ENCODE measurements around the gene RBMS1.

The RBMS1 gene

GRCh38 chr2:160411955-160412354, 81.7 kb downstream of the RBMS1 start:
- Histone ChIP-seq H3K4me3 (ENCODE audit: low read length in 2 of 2) (no peak overlapping the region), H2BK15ac (ENCODE audit: low read length) (no peak overlapping the region), H3K36me3 (replicated peaks in 1 of 2; ENCODE audit: control insufficient read depth in 2 of 2, insufficient read depth in 2 of 2, low read length in 2 of 2) (no peaks in the 10 kb centered on the region), H2BK5ac (ENCODE audit: low read length) (no peak overlapping the region), H3K18ac (ENCODE audit: low read length) (no peak overlapping the region), H3K23ac (ENCODE audit: low read depth, low read length, poor library complexity) (no peak overlapping the region), H3K14ac (ENCODE audit: low read length) (no peak overlapping the region), H3K4me1 (ENCODE audit: control insufficient read depth in 2 of 2, insufficient read depth in 1 of 2, low read depth in 1 of 2, low read length in 2 of 2) (peaks cover 8 to 19% of the 10 kb centered on the region in 2 donors), H2AFZ (ENCODE audit: low read length) (no peak overlapping the region), H4K91ac (ENCODE audit: low read depth, low read length, poor library complexity) (no peak overlapping the region), H2AK5ac (ENCODE audit: low read depth, low read length) (no peak overlapping the region), H2BK120ac (ENCODE audit: low read depth, low read length) (no peak overlapping the region), H3K9ac (ENCODE audit: low read depth, low read length, poor library complexity) (no peak overlapping the region), H2BK12ac (ENCODE audit: low read length) (no peak overlapping the region), H3K79me1 (ENCODE audit: low read depth, low read length) (no peaks in the 10 kb centered on the region), H3K27me3 (ENCODE audit: control insufficient read depth in 3 of 3, insufficient read depth in 3 of 3, low read depth in 1 of 3, low read length in 3 of 3) (no peaks in the 10 kb centered on the region), H3K4ac (ENCODE audit: low read length) (no peak overlapping the region), H3K27ac (replicated peaks; ENCODE audit: low read length) (no peak overlapping the region), H3K9me3 (replicated peaks in 1 of 2; ENCODE audit: control insufficient read depth in 2 of 2, insufficient read depth in 1 of 2, low read depth in 1 of 2, low read length in 2 of 2) (no peaks in the 10 kb centered on the region), H4K8ac (ENCODE audit: low read depth, low read length) (no peak overlapping the region), H3K4me2 (ENCODE audit: insufficient read depth, low read length, poor library complexity, severe bottlenecking) (no peak overlapping the region)
- WGBS, 2 donors (ENCODE audit: extremely low coverage in 2 of 2, insufficient read length in 2 of 2, insufficient replicate concordance in 1 of 2), result no CpG with 5 or more reads among the region's 2 CpGs
- no peak for DNase-seq (ENCODE audit: low spot score)

DNA sequence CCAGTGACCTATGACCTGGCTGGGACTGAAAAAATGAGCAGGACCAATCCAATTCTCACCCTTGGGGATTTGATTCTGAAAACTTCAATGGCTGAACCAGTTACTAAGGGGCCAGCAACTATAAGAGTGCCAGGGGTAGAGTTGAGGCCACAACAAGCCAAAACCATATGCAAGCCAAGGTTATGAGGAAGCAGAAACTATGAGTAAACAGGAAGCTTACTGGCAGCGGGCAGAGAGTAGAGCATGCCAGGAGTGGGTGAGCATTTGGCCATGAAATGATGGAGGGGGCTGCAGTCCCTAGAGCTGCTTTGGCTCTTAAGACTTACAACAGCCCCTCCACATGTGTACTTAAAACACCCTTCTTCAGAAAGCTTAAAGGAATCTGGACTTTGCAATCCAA, 82.4 kb downstream of the RBMS1 start:
- H3K79me1 ChIP-seq (ENCODE audit: low read depth, low read length), result no peaks in the 10 kb centered on the region
- H2BK120ac ChIP-seq (ENCODE audit: low read depth, low read length), result no peak overlapping the region
- no peak overlapping the region for H3K23ac ChIP-seq (ENCODE audit: low read depth, low read length, poor library complexity)
- no peaks in the 10 kb centered on the region for H3K36me3 ChIP-seq (replicated peaks in 1 of 2; ENCODE audit: control insufficient read depth in 2 of 2, insufficient read depth in 2 of 2, low read length in 2 of 2)
- H2AFZ ChIP-seq (ENCODE audit: low read length), result no peak overlapping the region
- H4K91ac ChIP-seq (ENCODE audit: low read depth, low read length, poor library complexity), result no peak overlapping the region
- H3K27ac ChIP-seq (replicated peaks; ENCODE audit: low read length), result no peak overlapping the region
- H2BK5ac ChIP-seq (ENCODE audit: low read length), result no peak overlapping the region
- H3K9me3 ChIP-seq (replicated peaks in 1 of 2; ENCODE audit: control insufficient read depth in 2 of 2, insufficient read depth in 1 of 2, low read depth in 1 of 2, low read length in 2 of 2), result no peaks in the 10 kb centered on the region
- no peak overlapping the region for H3K14ac ChIP-seq (ENCODE audit: low read length)
- no peak overlapping the region for H3K4me2 ChIP-seq (ENCODE audit: insufficient read depth, low read length, poor library complexity, severe bottlenecking)
- no peaks in the 10 kb centered on the region for H3K27me3 ChIP-seq (ENCODE audit: control insufficient read depth in 3 of 3, insufficient read depth in 3 of 3, low read depth in 1 of 3, low read length in 3 of 3)
- no peak overlapping the region for H2BK12ac ChIP-seq (ENCODE audit: low read length)
- no peak overlapping the region for H3K4ac ChIP-seq (ENCODE audit: low read length)
- H4K8ac ChIP-seq (ENCODE audit: low read depth, low read length), result no peak overlapping the region
- no CpG with 5 or more reads among the region's 1 CpG for WGBS, 2 donors (ENCODE audit: extremely low coverage in 2 of 2, insufficient read length in 2 of 2, insufficient replicate concordance in 1 of 2)
- no peak overlapping the region for H2AK5ac ChIP-seq (ENCODE audit: low read depth, low read length)
- no peak overlapping the region for H3K9ac ChIP-seq (ENCODE audit: low read depth, low read length, poor library complexity)
- no peak overlapping the region for H2BK15ac ChIP-seq (ENCODE audit: low read length)
- no peak overlapping the region for H3K18ac ChIP-seq (ENCODE audit: low read length)
- no peak for DNase-seq (ENCODE audit: low spot score)
- peaks cover 9 to 20% of the 10 kb centered on the region in 2 donors for H3K4me1 ChIP-seq (ENCODE audit: control insufficient read depth in 2 of 2, insufficient read depth in 1 of 2, low read depth in 1 of 2, low read length in 2 of 2)
- no peak overlapping the region for H3K4me3 ChIP-seq (ENCODE audit: low read length in 2 of 2)

DNA sequence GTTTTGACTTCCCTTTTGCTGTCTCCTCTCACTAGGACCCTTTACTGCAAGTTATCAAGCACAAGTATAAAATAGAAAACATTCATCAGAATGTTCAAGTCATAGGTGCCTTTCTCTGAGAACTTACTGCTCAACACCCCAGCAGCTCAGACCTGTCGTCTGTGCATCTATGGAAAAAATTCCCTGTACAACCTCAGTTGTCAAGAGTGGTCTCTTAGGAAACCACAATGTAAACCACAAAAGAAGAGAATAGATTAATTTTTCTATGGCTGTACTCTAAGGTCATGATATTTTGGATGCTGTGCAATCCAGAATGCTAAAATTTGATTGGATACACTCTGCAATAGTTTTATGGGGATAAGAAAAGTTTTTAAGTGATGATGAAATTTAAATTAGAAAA, 84.1 kb downstream of the RBMS1 start:
- Histone ChIP-seq H3K18ac (ENCODE audit: low read length) (no peak overlapping the region), H3K27ac (replicated peaks; ENCODE audit: low read length) (no peak overlapping the region), H3K23ac (ENCODE audit: low read depth, low read length, poor library complexity) (no peak overlapping the region), H3K9ac (ENCODE audit: low read depth, low read length, poor library complexity) (no peak overlapping the region), H3K4me1 (ENCODE audit: control insufficient read depth in 2 of 2, insufficient read depth in 1 of 2, low read depth in 1 of 2, low read length in 2 of 2) (peaks cover 14 to 32% of the 10 kb centered on the region in 2 donors), H2BK5ac (ENCODE audit: low read length) (no peak overlapping the region), H2AK5ac (ENCODE audit: low read depth, low read length) (no peak overlapping the region), H2BK12ac (ENCODE audit: low read length) (no peak overlapping the region), H3K9me3 (replicated peaks in 1 of 2; ENCODE audit: control insufficient read depth in 2 of 2, insufficient read depth in 1 of 2, low read depth in 1 of 2, low read length in 2 of 2) (no peaks in the 10 kb centered on the region), H2BK120ac (ENCODE audit: low read depth, low read length) (no peak overlapping the region), H4K8ac (ENCODE audit: low read depth, low read length) (no peak overlapping the region), H3K4me3 (ENCODE audit: low read length in 2 of 2) (no peak overlapping the region), H3K4ac (ENCODE audit: low read length) (no peak overlapping the region), H4K91ac (ENCODE audit: low read depth, low read length, poor library complexity) (no peak overlapping the region), H2AFZ (ENCODE audit: low read length) (no peak overlapping the region), H3K4me2 (ENCODE audit: insufficient read depth, low read length, poor library complexity, severe bottlenecking) (no peak overlapping the region), H3K14ac (ENCODE audit: low read length) (no peak overlapping the region), H3K27me3 (ENCODE audit: control insufficient read depth in 3 of 3, insufficient read depth in 3 of 3, low read depth in 1 of 3, low read length in 3 of 3) (peaks cover 0 to 2% (median 0%) of the 10 kb centered on the region in 3 experiments), H2BK15ac (ENCODE audit: low read length) (no peak overlapping the region), H3K79me1 (ENCODE audit: low read depth, low read length) (no peaks in the 10 kb centered on the region), H3K36me3 (replicated peaks in 1 of 2; ENCODE audit: control insufficient read depth in 2 of 2, insufficient read depth in 2 of 2, low read length in 2 of 2) (no peaks in the 10 kb centered on the region)
- WGBS, 2 donors (ENCODE audit: extremely low coverage in 2 of 2, insufficient read length in 2 of 2, insufficient replicate concordance in 1 of 2), result no CpG with 5 or more reads among the region's 1 CpG
- DNase-seq (ENCODE audit: low spot score), result no peak

DNA sequence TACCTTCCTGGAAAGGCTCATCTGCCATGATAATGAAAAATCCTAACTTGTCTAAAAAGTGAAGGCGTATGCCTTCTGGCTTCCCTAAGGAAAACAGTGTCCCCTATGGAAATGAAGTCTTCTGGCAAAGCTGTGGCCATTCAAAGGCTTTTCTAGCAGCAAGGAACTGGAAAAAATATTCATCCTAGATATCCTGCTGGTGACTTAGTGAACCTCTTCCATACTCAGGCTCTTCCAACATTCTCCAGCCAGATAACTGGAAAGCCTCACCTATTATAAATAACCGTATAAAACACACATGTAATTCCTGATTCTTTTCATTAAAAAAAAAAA, 84.7 kb downstream of the RBMS1 start:
- Histone ChIP-seq H2BK15ac (ENCODE audit: low read length) (no peak overlapping the region), H2BK5ac (ENCODE audit: low read length) (no peak overlapping the region), H2BK120ac (ENCODE audit: low read depth, low read length) (no peak overlapping the region), H2AK5ac (ENCODE audit: low read depth, low read length) (no peak overlapping the region), H3K9ac (ENCODE audit: low read depth, low read length, poor library complexity) (no peak overlapping the region), H3K4ac (ENCODE audit: low read length) (no peak overlapping the region), H3K36me3 (replicated peaks in 1 of 2; ENCODE audit: control insufficient read depth in 2 of 2, insufficient read depth in 2 of 2, low read length in 2 of 2) (no peaks in the 10 kb centered on the region), H3K27me3 (ENCODE audit: control insufficient read depth in 3 of 3, insufficient read depth in 3 of 3, low read depth in 1 of 3, low read length in 3 of 3) (peaks cover 0 to 8% (median 0%) of the 10 kb centered on the region in 3 experiments), H2AFZ (ENCODE audit: low read length) (peak overlapping the region; percentile 66), H3K4me3 (ENCODE audit: low read length in 2 of 2) (peak overlapping the region in 1 of 2 donors; percentile 61), H3K23ac (ENCODE audit: low read depth, low read length, poor library complexity) (no peak overlapping the region), H4K8ac (ENCODE audit: low read depth, low read length) (no peak overlapping the region), H3K9me3 (replicated peaks in 1 of 2; ENCODE audit: control insufficient read depth in 2 of 2, insufficient read depth in 1 of 2, low read depth in 1 of 2, low read length in 2 of 2) (no peaks in the 10 kb centered on the region), H3K27ac (replicated peaks; ENCODE audit: low read length) (no peak overlapping the region), H4K91ac (ENCODE audit: low read depth, low read length, poor library complexity) (no peak overlapping the region), H2BK12ac (ENCODE audit: low read length) (no peak overlapping the region), H3K4me2 (ENCODE audit: insufficient read depth, low read length, poor library complexity, severe bottlenecking) (no peak overlapping the region), H3K79me1 (ENCODE audit: low read depth, low read length) (no peaks in the 10 kb centered on the region), H3K4me1 (ENCODE audit: control insufficient read depth in 2 of 2, insufficient read depth in 1 of 2, low read depth in 1 of 2, low read length in 2 of 2) (peaks cover 18 to 32% of the 10 kb centered on the region in 2 donors), H3K14ac (ENCODE audit: low read length) (no peak overlapping the region), H3K18ac (ENCODE audit: low read length) (no peak overlapping the region)
- no peak for DNase-seq (ENCODE audit: low spot score)
- no CpG with 5 or more reads among the region's 2 CpGs for WGBS, 2 donors (ENCODE audit: extremely low coverage in 2 of 2, insufficient read length in 2 of 2, insufficient replicate concordance in 1 of 2)
